Esophagus muscularis mucosa (tissue), 4 donors: ENCODE data around the gene MCF2L. TPM values are rescaled to one million over a fixed set of nuclear protein-coding genes. Genes with fewer than 3 reads are reported as not detected.
A peak's percentile ranks its signal among the peaks of the same experiment; 100 is the strongest.

ENCODE experiments used
- DNase-seq: peaks from one replicate; pipeline ENCODE4 v3.0.0-alpha.2; 2017; ENCODE audit errors: extremely low spot score
- H3K27ac ChIP-seq, 4 donors: fragments of 200-600 bp; sonication (generic); replicated peaks in 1 of 4; 1 replicate in 3 of 4; 2 replicates in 1 of 4; pipeline ENCODE4 v1.5.1; 2016 to 2019; ENCODE audit warnings: mild to moderate bottlenecking in 1 of 4
- H3K27me3 ChIP-seq, 4 donors: fragments of 200-600 bp; sonication (generic); one replicate each; pipeline versions ENCODE4 v1.5.1 to v1.6.0; 2016 to 2019
- H3K36me3 ChIP-seq, 4 donors: fragments of 200-600 bp; sonication (generic); one replicate each; pipeline ENCODE4 v1.5.1; 2016 to 2019
- H3K4me1 ChIP-seq, 4 donors: fragments of 200-600 bp; sonication (generic); one replicate each; pipeline ENCODE4 v1.5.1; 2016 to 2019
- H3K4me3 ChIP-seq, 4 donors: fragments of 200-600 bp; sonication (generic); 1 replicate in 2 of 4; 2 replicates in 2 of 4; pipeline ENCODE4 v1.5.1; 2016 to 2019; ENCODE audit warnings: mild to moderate bottlenecking in 4 of 4, moderate library complexity in 1 of 4
- H3K9me3 ChIP-seq, 4 donors: fragments of 200-600 bp; sonication (generic); 1 replicate in 3 of 4; 2 replicates in 1 of 4; pipeline ENCODE4 v1.5.1; 2016 to 2019
- EP300 ChIP-seq: sonication (generic); formaldehyde crosslinking; IDR thresholded peaks from one replicate; pipeline ENCODE4 v1.6.1; 2017; ENCODE audit warnings: antibody characterized with exemption
- POLR2A ChIP-seq: fragments of 450-650 bp; IDR thresholded peaks from one replicate; pipeline ENCODE4 v1.6.1; 2017; ENCODE audit warnings: antibody characterized with exemption, moderate library complexity, mild to moderate bottlenecking, low read depth
- POLR2AphosphoS5 ChIP-seq, 2 donors: sonication (generic); formaldehyde crosslinking; IDR thresholded peaks; one replicate each; pipeline ENCODE4 v1.6.1; 2017; ENCODE audit warnings: antibody characterized with exemption in 2 of 2
- WGBS: methylation state at CpG from one replicate; pipeline ENCODE4 v1.1.5; 2018; 5-methylcytosine and 5-hydroxymethylcytosine counted together
- intact Hi-C: fragments of 100-400 bp; cut with DNase I; formaldehyde crosslinking; loops from one replicate; pipeline ENCODE4 v1.15.1; 2023
- total RNA-seq, 4 donors: library from RNA; depleted of rRNA; stranded (reverse); fragments of >200 nt; gene quantifications; one replicate each; pipeline versions ENCODE4 v1.1.0 to v1.2.1, GENCODE V29; 2016
- TF ChIP-seq, protein P1 (sequence below), 3 experiments: fragments of 200-600 bp in 2 of 3; fragments of 450-650 bp in 1 of 3; sonication (generic) in 2 of 3; IDR thresholded peaks; one replicate each; pipeline ENCODE4 v1.5.1; 2017 to 2019; ENCODE audit warnings: antibody characterized with exemption in 3 of 3, mild to moderate bottlenecking in 2 of 3, moderate library complexity in 1 of 3

The MCF2L gene
- total RNA-seq, 4 donors from 2014 or later, result 14.5 to 38.6 (median 26.7) TPM

DNA sequence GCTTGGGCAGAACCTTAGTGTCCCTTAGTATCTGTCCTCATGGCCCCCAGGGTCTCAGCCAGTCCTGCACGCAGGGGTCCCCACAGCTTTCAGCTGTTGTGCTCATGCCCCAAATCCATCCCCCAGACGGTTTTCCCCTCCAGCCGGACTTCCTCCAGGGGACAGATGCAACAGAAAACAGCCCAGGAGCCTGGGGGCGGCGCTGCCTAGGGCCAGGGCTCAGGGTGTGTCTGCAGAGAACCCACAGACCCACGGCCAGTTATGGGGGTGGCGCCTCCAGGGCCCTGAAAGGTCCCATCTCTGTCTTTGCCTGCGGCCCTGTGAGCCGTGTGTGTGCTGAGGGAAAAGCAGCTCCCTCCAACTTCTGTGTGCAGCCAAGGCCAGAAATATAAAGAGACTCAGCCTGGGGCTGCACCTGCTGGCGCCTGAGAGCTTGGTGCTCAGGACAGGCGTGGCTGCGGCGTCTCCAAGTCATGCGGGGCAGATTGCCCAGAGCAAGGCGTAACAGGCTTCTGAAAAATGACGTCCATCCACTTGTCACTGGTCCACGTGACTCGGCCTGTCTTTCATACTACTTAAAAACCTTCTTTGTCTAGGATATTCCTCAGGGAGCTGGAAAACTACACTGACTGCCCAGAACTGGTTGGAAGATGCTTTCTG is 114.5 kb downstream of the MCF2L start:
- no peak for DNase-seq
- Histone ChIP-seq H3K4me1 (peaks cover 0 to 11% (median 5%) of the 10 kb centered on the region in 4 donors), H3K9me3 (no peaks in the 10 kb centered on the region), H3K27me3 (peaks cover 0 to 43% (median 0%) of the 10 kb centered on the region in 4 donors), H3K36me3 (peaks cover 0 to 90% (median 20%) of the 10 kb centered on the region in 4 donors), H3K27ac (no peak overlapping the region), H3K4me3 (no peak overlapping the region)
- intact Hi-C loops, result no loop called here
- WGBS, result 70% methylated on average over 10 of the region's 18 CpGs
- TF ChIP-seq POLR2AphosphoS5 (IDR thresholded peaks at IDR 0.05), result peak in 1 of 2 donors; percentile 42
- TF ChIP-seq, protein P1, sequence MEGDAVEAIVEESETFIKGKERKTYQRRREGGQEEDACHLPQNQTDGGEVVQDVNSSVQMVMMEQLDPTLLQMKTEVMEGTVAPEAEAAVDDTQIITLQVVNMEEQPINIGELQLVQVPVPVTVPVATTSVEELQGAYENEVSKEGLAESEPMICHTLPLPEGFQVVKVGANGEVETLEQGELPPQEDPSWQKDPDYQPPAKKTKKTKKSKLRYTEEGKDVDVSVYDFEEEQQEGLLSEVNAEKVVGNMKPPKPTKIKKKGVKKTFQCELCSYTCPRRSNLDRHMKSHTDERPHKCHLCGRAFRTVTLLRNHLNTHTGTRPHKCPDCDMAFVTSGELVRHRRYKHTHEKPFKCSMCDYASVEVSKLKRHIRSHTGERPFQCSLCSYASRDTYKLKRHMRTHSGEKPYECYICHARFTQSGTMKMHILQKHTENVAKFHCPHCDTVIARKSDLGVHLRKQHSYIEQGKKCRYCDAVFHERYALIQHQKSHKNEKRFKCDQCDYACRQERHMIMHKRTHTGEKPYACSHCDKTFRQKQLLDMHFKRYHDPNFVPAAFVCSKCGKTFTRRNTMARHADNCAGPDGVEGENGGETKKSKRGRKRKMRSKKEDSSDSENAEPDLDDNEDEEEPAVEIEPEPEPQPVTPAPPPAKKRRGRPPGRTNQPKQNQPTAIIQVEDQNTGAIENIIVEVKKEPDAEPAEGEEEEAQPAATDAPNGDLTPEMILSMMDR (IDR thresholded peaks at IDR 0.05), result no peak

DNA sequence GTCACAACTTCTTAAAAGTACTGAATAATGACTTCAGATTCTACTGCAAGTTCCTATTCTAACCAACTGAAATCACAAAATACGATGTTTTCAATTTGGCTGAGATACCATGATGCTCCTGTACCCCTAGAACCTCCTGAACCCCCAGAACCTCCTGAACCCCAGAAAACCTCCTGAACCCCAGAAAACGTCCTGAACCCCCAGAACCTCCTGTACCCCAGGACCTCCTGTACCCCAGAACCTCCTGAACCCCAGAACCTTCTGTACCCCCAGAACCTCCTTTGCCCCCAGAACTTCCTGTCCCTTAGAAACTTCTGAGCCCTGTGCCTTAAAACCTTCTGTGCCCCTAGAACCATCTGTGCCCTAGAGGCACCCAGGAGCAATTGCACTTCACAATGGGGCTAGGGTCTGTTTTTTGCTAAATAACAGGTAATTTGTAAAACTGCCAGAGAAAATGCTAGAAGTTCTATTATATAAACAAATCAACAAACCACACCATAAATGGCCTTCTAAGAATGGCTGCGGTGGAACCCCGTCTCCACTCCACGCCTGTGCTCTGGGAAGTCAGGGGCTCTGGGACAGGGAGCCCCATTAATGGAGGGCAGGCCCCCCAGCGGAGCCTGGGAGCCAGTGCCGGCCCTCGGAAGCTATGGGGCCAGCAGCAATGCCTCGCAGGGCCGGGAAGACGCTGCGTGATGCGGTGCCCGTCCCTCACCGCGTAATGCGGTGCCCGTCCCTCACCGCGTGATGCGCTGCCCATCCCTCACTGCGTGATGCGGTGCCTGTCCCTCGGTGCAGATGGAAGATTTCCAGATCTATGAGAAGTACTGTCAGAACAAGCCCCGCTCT is 115.3 kb downstream of the MCF2L start:
- peaks cover 0 to 89% (median 18%) of the 10 kb centered on the region in 4 donors for H3K36me3 ChIP-seq
- 91% methylated on average over 24 of the region's 25 CpGs for WGBS
- H3K4me3 ChIP-seq, result no peak overlapping the region
- peaks cover 0 to 44% (median 0%) of the 10 kb centered on the region in 4 donors for H3K27me3 ChIP-seq
- no peaks in the 10 kb centered on the region for H3K9me3 ChIP-seq
- no peak overlapping the region for H3K27ac ChIP-seq
- TF ChIP-seq, protein P1 (IDR thresholded peaks at IDR 0.05), result no peak
- TF ChIP-seq POLR2A, result no peak
- no peak for TF ChIP-seq POLR2AphosphoS5 (IDR thresholded peaks at IDR 0.05)
- no peak for TF ChIP-seq EP300
- peaks cover 0 to 11% (median 5%) of the 10 kb centered on the region in 4 donors for H3K4me1 ChIP-seq
- no peak for DNase-seq
- intact Hi-C loops, result no loop called here

DNA sequence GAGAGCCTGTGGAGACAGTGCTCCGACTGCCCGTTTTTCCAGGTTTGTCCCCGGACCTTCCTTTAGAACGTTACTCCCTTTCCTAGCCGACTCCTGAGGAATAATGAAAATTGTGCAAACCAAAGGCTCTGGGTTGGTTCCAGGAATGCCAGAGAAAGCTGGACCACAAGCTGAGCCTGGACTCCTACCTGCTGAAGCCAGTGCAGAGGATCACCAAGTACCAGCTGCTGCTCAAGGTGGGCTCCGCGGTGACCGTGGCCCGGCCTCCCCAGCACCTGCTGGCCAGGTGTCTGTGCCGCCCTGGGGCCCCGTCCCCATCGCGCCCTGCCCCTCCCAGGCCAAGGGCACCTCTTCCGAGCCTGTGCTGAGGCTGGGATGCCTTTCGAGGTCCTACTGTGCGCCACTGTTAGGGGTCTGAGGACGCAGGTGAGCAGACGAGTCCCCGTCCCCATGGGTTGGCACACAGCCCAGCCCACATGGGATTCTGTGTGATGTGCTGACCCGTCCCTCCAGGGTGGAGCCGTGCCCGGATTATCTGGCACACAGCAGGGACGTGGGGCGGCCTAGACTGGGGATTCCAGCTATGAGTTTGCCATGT is 116.0 kb downstream of the MCF2L start:
- Histone ChIP-seq H3K27ac (no peak overlapping the region), H3K27me3 (peaks cover 0 to 44% (median 0%) of the 10 kb centered on the region in 4 donors), H3K9me3 (no peaks in the 10 kb centered on the region), H3K36me3 (peaks cover 0 to 94% (median 22%) of the 10 kb centered on the region in 4 donors), H3K4me1 (peaks cover 0 to 11% (median 5%) of the 10 kb centered on the region in 4 donors), H3K4me3 (no peak overlapping the region)
- no peak for DNase-seq
- intact Hi-C loops, result no loop called here
- TF ChIP-seq EP300 (no peak), POLR2AphosphoS5 (IDR thresholded peaks at IDR 0.05) (no peak)
- WGBS, result 88% methylated on average over 22 of the region's 24 CpGs

DNA sequence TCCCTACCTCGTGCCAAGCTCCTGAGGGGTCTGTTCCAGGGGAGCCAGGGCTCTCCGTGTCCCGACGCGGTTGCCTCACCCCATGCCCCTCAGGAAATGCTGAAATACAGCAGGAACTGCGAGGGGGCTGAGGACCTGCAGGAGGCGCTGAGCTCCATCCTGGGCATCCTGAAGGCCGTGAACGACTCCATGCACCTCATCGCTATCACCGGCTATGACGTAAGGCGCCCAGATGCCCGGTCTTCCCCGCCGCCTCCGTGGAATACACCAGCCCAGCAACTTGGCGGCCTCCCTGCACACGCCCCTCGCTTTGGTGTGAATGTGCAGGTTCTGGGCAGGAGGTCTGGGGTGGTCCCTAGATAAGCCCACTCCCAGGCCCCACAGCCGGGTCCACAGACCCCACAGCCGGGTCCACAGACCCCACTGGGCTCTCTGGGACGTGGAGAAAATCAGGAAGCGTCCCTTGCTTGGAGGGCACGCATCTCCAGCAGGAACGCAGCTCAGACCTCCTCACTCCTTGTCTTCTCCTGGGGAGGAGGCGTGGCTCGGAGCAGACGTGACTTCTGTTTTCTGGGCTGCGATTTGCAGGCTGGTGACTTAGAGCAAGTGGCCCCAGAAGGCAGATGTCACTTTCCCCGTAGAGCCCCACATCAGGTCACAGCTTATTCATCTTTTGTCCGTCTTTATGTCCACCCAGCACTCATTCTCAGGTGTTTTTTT is 117.2 kb downstream of the MCF2L start:
- 92% methylated on average over 16 of the region's 32 CpGs for WGBS
- H3K4me1 ChIP-seq, result peaks cover 0 to 11% (median 5%) of the 10 kb centered on the region in 4 donors
- no peak overlapping the region for H3K27ac ChIP-seq
- peaks cover 0 to 32% (median 0%) of the 10 kb centered on the region in 4 donors for H3K27me3 ChIP-seq
- intact Hi-C loops, result no loop called here
- no peaks in the 10 kb centered on the region for H3K9me3 ChIP-seq
- H3K36me3 ChIP-seq, result peaks cover 0 to 94% (median 22%) of the 10 kb centered on the region in 4 donors
- H3K4me3 ChIP-seq, result no peak overlapping the region
- TF ChIP-seq POLR2A, result no peak
- TF ChIP-seq, protein P1 (IDR thresholded peaks at IDR 0.05), result no peak
- TF ChIP-seq EP300, result no peak
- TF ChIP-seq POLR2AphosphoS5 (IDR thresholded peaks at IDR 0.05), result no peak
- DNase-seq, result no peak
